Right lobe of liver (tissue), 4 donors: ENCODE data around the gene PDIA5.

Experiments used
- CTCF ChIP-seq, 4 donors: fragments of 200-600 bp in 3 of 4; fragments of 450-650 bp in 1 of 4; IDR thresholded peaks; one replicate each; pipeline versions ENCODE4 v1.5.1 to v1.8.0; 2016 to 2022; ENCODE audit warnings: antibody characterized with exemption in 4 of 4, mild to moderate bottlenecking in 2 of 4
- POLR2A ChIP-seq: fragments of 450-650 bp; IDR thresholded peaks from one replicate; pipeline ENCODE4 v1.6.1; 2017; ENCODE audit warnings: antibody characterized with exemption, mild to moderate bottlenecking
- donor health status: DM: no; HTN: no; CAD: no.
- donor health status: DM: no; HTN: no; CAD: no.
- donor health status: DM: no; HTN: yes; CAD: no.

GRCh38 chr3:123158330-123158729 is 91.5 kb downstream of the PDIA5 start:
- TF ChIP-seq CTCF (IDR thresholded peaks at IDR 0.05) (no peak), POLR2A (no peak)
